Sigmoid colon (tissue), 7 donors: ENCODE results near the gene ALKBH2. TPM values are rescaled to one million over a fixed set of nuclear protein-coding genes. Genes with fewer than 3 reads are reported as not detected.
"Not testable (repeated sequence)": the region's sequence is repeated elsewhere in the genome, so short reads cannot be mapped to it uniquely, and the experiment has no call there.

Experiments
- DNase-seq: peaks from one replicate; pipeline ENCODE4 v3.0.0-alpha.2; 2019
- H3K27ac ChIP-seq, 4 donors: fragments of 200-600 bp; sonication (generic); one replicate each; pipeline ENCODE4 v1.5.1; 2016 to 2019; ENCODE audit warnings: mild to moderate bottlenecking in 1 of 4
- H3K27me3 ChIP-seq, 3 donors: fragments of 200-600 bp; sonication (generic); one replicate each; pipeline ENCODE4 v1.5.1; 2019; ENCODE audit warnings: mild to moderate bottlenecking in 1 of 3
- H3K36me3 ChIP-seq, 4 donors: fragments of 200-600 bp; sonication (generic); one replicate each; pipeline ENCODE4 v1.5.1; 2016 to 2019
- H3K4me1 ChIP-seq, 4 donors: fragments of 200-600 bp; sonication (generic); one replicate each; pipeline ENCODE4 v1.5.1; 2017 to 2019
- H3K4me3 ChIP-seq, 4 donors: fragments of 200-600 bp; sonication (generic); one replicate each; pipeline ENCODE4 v1.5.1; 2017 to 2019; ENCODE audit warnings: mild to moderate bottlenecking in 2 of 4, moderate library complexity in 1 of 4
- H3K9me3 ChIP-seq, 4 donors: fragments of 200-600 bp in 3 of 4; sonication (generic) in 3 of 4; one replicate each; pipeline versions ENCODE4 v1.5.1 to v1.6.1; 2013 to 2019
- EP300 ChIP-seq, 4 donors: sonication (generic); formaldehyde crosslinking; IDR thresholded peaks; one replicate each; pipeline ENCODE4 v1.6.1; 2017; ENCODE audit warnings: antibody characterized with exemption in 4 of 4
- POLR2A ChIP-seq, 2 donors: fragments of 450-650 bp; IDR thresholded peaks; one replicate each; pipeline ENCODE4 v1.6.1; 2016; ENCODE audit warnings: antibody characterized with exemption in 2 of 2, mild to moderate bottlenecking in 2 of 2, moderate library complexity in 2 of 2
- POLR2AphosphoS5 ChIP-seq, 4 donors: sonication (generic); formaldehyde crosslinking; IDR thresholded peaks; one replicate each; pipeline ENCODE4 v1.6.1; 2017; ENCODE audit warnings: antibody characterized with exemption in 4 of 4
- WGBS, 2 donors: extraction: QIAGEN DNeasy Blood & Tissue Kit; methylation state at CpG; one replicate each; pipeline ENCODE4 v1.1.7; 2013; 5-methylcytosine and 5-hydroxymethylcytosine counted together
- intact Hi-C: fragments of 100-400 bp; cut with DNase I; formaldehyde crosslinking; loops from one replicate; pipeline ENCODE4 v1.15.1; 2023
- polyA plus RNA-seq, 3 donors: library from polyadenylated mRNA; stranded (reverse); fragments of 200-250 nt; gene quantifications; one replicate each; pipeline ENCODE4 v1.2.3, GENCODE V29; 2013
- total RNA-seq, 4 donors: library from RNA; depleted of rRNA; stranded (reverse); fragments of >200 nt; gene quantifications; one replicate each; pipeline ENCODE4 v1.1.0, GENCODE V29; 2016
- TF ChIP-seq, protein P1 (sequence below), 4 experiments: fragments of 450-650 bp in 3 of 4; fragments of 200-600 bp in 1 of 4; IDR thresholded peaks; one replicate each; pipeline ENCODE4 v1.5.1; 2016 to 2019; ENCODE audit warnings: antibody characterized with exemption in 4 of 4, mild to moderate bottlenecking in 3 of 4, moderate library complexity in 2 of 4
- donor health status: healthy with polysubstance abuse.
- donor health status: Bipolar disorder and iron deficiency.
- donor health status: healthy.

The ALKBH2 gene
- total and polyA plus RNA-seq, 7 donors: 5.3 to 29.3 (median 15.5) TPM

GRCh38 chr12:109064143-109064542 is 29.1 kb downstream of the ALKBH2 start:
- H3K27ac ChIP-seq: no peak overlapping the region
- WGBS, 2 donors: 64 to 88% methylated on average over 3 of the region's 3 CpGs
- H3K27me3 ChIP-seq: no peaks in the 10 kb centered on the region
- TF ChIP-seq EP300 (IDR thresholded peaks at IDR 0.05) (no peak), POLR2A (IDR thresholded peaks at IDR 0.05) (no peak), POLR2AphosphoS5 (IDR thresholded peaks at IDR 0.05) (no peak)
- TF ChIP-seq, protein P1, sequence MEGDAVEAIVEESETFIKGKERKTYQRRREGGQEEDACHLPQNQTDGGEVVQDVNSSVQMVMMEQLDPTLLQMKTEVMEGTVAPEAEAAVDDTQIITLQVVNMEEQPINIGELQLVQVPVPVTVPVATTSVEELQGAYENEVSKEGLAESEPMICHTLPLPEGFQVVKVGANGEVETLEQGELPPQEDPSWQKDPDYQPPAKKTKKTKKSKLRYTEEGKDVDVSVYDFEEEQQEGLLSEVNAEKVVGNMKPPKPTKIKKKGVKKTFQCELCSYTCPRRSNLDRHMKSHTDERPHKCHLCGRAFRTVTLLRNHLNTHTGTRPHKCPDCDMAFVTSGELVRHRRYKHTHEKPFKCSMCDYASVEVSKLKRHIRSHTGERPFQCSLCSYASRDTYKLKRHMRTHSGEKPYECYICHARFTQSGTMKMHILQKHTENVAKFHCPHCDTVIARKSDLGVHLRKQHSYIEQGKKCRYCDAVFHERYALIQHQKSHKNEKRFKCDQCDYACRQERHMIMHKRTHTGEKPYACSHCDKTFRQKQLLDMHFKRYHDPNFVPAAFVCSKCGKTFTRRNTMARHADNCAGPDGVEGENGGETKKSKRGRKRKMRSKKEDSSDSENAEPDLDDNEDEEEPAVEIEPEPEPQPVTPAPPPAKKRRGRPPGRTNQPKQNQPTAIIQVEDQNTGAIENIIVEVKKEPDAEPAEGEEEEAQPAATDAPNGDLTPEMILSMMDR (IDR thresholded peaks at IDR 0.05): no peak
- DNase-seq: no peak
- peaks cover 7 to 62% (median 17%) of the 10 kb centered on the region in 4 donors for H3K36me3 ChIP-seq
- no peaks in the 10 kb centered on the region for H3K9me3 ChIP-seq
- intact Hi-C loops: no loop called here
- no peak overlapping the region for H3K4me3 ChIP-seq
- no peaks in the 10 kb centered on the region for H3K4me1 ChIP-seq

GRCh38 chr12:109058773-109059172 is 34.5 kb downstream of the ALKBH2 start:
- Histone ChIP-seq H3K27ac (no peak overlapping the region), H3K4me3 (no peak overlapping the region), H3K9me3 (no peaks in the 10 kb centered on the region), H3K36me3 (peaks cover 0 to 64% (median 8%) of the 10 kb centered on the region in 4 donors), H3K4me1 (peaks cover 0 to 8% (median 4%) of the 10 kb centered on the region in 4 donors), H3K27me3 (no peaks in the 10 kb centered on the region)
- intact Hi-C loops: no loop called here
- WGBS, 2 donors: 94 to 96% methylated on average over 6 of the region's 6 CpGs
- no peak for DNase-seq
- no peak for TF ChIP-seq POLR2A (IDR thresholded peaks at IDR 0.05)

- 97% methylated on average over 1 of the region's 1 CpG for WGBS, 2 donors
- H3K36me3 ChIP-seq: peaks cover 0 to 51% (median 8%) of the 10 kb centered on the region in 4 donors
Measured at GRCh38 chr12:109057376-109057775, 35.9 kb downstream of the ALKBH2 start.

GRCh38 chr12:109056891-109057290 is 36.4 kb downstream of the ALKBH2 start:
- no peak overlapping the region for H3K27ac ChIP-seq
- no peak overlapping the region for H3K4me3 ChIP-seq
- DNase-seq: no peak
- no peaks in the 10 kb centered on the region for H3K9me3 ChIP-seq
- H3K27me3 ChIP-seq: no peaks in the 10 kb centered on the region
- intact Hi-C loops: no loop called here
- H3K36me3 ChIP-seq: peaks cover 0 to 49% (median 8%) of the 10 kb centered on the region in 4 donors
- WGBS, 2 donors: 81 to 90% methylated on average over 3 of the region's 3 CpGs
- no peak for TF ChIP-seq POLR2A (IDR thresholded peaks at IDR 0.05)
- TF ChIP-seq EP300 (IDR thresholded peaks at IDR 0.05): no peak
- no peak for TF ChIP-seq POLR2AphosphoS5 (IDR thresholded peaks at IDR 0.05)
- H3K4me1 ChIP-seq: peaks cover 0 to 18% (median 15%) of the 10 kb centered on the region in 4 donors

More at GRCh38 chr12:109057376-109057775, 35.9 kb downstream of the ALKBH2 start:
- no peak for TF ChIP-seq EP300 (IDR thresholded peaks at IDR 0.05)
- no peak for TF ChIP-seq POLR2AphosphoS5 (IDR thresholded peaks at IDR 0.05)
- no peak for TF ChIP-seq POLR2A (IDR thresholded peaks at IDR 0.05)
- TF ChIP-seq, protein P1 (IDR thresholded peaks at IDR 0.05): no peak
- Histone ChIP-seq H3K4me3 (no peak overlapping the region), H3K4me1 (peaks cover 0 to 15% (median 13%) of the 10 kb centered on the region in 4 donors), H3K9me3 (no peaks in the 10 kb centered on the region), H3K27ac (no peak overlapping the region), H3K27me3 (no peaks in the 10 kb centered on the region)
- intact Hi-C loops: no loop called here
- no peak for DNase-seq

DNA sequence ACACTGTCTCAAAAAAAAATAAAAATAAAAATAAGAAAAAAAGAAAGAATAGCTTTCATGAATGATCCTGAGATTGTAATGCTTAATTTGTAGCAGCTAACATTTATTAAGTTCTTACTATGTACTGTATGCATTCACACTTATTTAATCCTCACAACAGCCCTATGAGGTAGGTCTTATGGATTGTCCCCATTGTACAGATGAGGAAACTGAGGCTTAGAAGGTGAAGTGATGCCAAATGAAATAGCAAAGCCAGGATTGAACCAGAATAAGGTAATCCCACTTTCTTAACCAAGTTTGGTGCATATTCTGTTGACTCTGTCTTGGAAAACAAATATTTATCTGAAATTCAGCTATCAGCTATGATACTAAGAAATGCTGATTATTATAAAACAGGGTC is 38.8 kb downstream of the ALKBH2 start:
- intact Hi-C loops: loop anchor here (5.0 kb wide), 2 partner anchors 102 to 492 kb away; partner anchors contain the start of genes ISCU and SART3
- Histone ChIP-seq H3K4me3 (no peak overlapping the region), H3K27ac (no peak overlapping the region), H3K4me1 (peaks cover 0 to 19% (median 15%) of the 10 kb centered on the region in 4 donors), H3K36me3 (peaks cover 0 to 28% (median 8%) of the 10 kb centered on the region in 4 donors), H3K9me3 (no peaks in the 10 kb centered on the region), H3K27me3 (no peaks in the 10 kb centered on the region)
- no peak for TF ChIP-seq POLR2AphosphoS5 (IDR thresholded peaks at IDR 0.05)
- TF ChIP-seq, protein P1 (IDR thresholded peaks at IDR 0.05): no peak
- no peak for TF ChIP-seq EP300 (IDR thresholded peaks at IDR 0.05)
- TF ChIP-seq POLR2A (IDR thresholded peaks at IDR 0.05): no peak
- DNase-seq: no peak

GRCh38 chr12:109054124-109054513 is 39.2 kb downstream of the ALKBH2 start:
- 52 to 69% methylated on average over 4 of the region's 4 CpGs for WGBS, 2 donors
- not testable (repeated sequence) for DNase-seq, H3K27me3 ChIP-seq, H3K9me3 ChIP-seq
- H3K27ac ChIP-seq: peak overlapping the region in 3 of 4 donors; percentile 86 to 88 (median 87)
- peaks cover 0 to 19% (median 15%) of the 10 kb centered on the region in 4 donors for H3K4me1 ChIP-seq
- intact Hi-C loops: loop anchor here (5.0 kb wide), 2 partner anchors 102 to 492 kb away; partner anchors contain the start of genes ISCU and SART3
- H3K4me3 ChIP-seq: peak overlapping the region in 1 of 4 donors; percentile 99
- H3K36me3 ChIP-seq: peaks cover 0 to 24% (median 6%) of the 10 kb centered on the region in 4 donors
